T-helper 17 cell (primary cell): ENCODE measurements around the gene WASHC3. TPM values are rescaled to one million over a fixed set of nuclear protein-coding genes. Genes with fewer than 3 reads are reported as not detected.

Experiments used
- ATAC-seq: fragments of 150-1000 bp; cut with Tn5 transposase; 2 replicates; pipeline ENCODE4 v1.10.0; 2021; ENCODE audit warnings: mild to moderate bottlenecking, moderate library complexity
- DNase-seq, 3 donors: peaks; one replicate each; pipeline versions ENCODE4 v3.0.0 to v3.0.0-alpha.2; 2020 to 2021
- H3K9me3 ChIP-seq: one replicate; pipeline ENCODE4 v1.7.0; 2013; ENCODE audit warnings: low read length, mild to moderate bottlenecking; ENCODE audit not compliant: control insufficient read depth, poor library complexity, severe bottlenecking
- H3K27ac Mint-ChIP-seq: one replicate; pipeline ENCODE4 v1.8.0; 2022; ENCODE audit warnings: mild to moderate bottlenecking, moderate library complexity, mixed read lengths
- H3K27me3 Mint-ChIP-seq: one replicate; pipeline ENCODE4 v1.8.0; 2022; ENCODE audit warnings: mixed read lengths
- H3K36me3 Mint-ChIP-seq: one replicate; pipeline ENCODE4 v1.8.0; 2022; ENCODE audit warnings: low read depth, mixed read lengths
- H3K4me1 Mint-ChIP-seq: one replicate; pipeline ENCODE4 v1.8.0; 2022; ENCODE audit warnings: mild to moderate bottlenecking, mixed read lengths
- H3K4me3 Mint-ChIP-seq: one replicate; pipeline ENCODE4 v1.8.0; 2022; ENCODE audit warnings: mild to moderate bottlenecking, moderate library complexity, mixed read lengths
- total RNA-seq, 4 donors: library from RNA in 2 of 4; stranded (reverse) in 2 of 4; gene quantifications; one replicate each; pipeline ENCODE4 v1.2.3 and lab custom pipeline; 2022 to 2026

WASHC3 gene
- total RNA-seq, 2 donors from 2014 or later, result 27.8 to 37.6 TPM

DNA sequence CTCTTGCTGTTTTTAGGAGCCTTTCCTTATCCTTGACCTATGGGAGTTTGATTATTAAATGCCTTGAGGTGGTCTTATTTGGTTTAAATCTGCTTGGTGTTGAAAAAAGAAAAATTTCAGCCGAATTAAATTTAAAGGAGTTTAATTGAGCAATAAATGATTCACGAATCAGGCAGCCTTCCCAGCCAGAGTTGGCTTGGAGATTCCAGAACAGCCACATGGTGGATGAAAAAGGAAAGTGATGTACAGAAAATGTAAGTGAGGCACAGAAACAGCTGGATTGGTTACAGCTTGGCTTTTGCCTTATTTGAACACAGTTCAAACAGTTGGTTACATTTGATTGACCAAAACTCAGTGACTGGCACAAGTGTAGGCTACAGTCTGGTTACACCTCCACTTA is 69.7 kb downstream of the WASHC3 start:
- H3K4me1 Mint-ChIP-seq, result peaks cover 2% of the 10 kb centered on the region
- no peak overlapping the region for H3K4me3 Mint-ChIP-seq
- H3K36me3 Mint-ChIP-seq, result no peaks in the 10 kb centered on the region
- no peak for ATAC-seq
- DNase-seq, result no peak
- H3K27me3 Mint-ChIP-seq, result peaks cover 37% of the 10 kb centered on the region
- H3K27ac Mint-ChIP-seq, result no peak overlapping the region
- H3K9me3 ChIP-seq, result no peaks in the 10 kb centered on the region

DNA sequence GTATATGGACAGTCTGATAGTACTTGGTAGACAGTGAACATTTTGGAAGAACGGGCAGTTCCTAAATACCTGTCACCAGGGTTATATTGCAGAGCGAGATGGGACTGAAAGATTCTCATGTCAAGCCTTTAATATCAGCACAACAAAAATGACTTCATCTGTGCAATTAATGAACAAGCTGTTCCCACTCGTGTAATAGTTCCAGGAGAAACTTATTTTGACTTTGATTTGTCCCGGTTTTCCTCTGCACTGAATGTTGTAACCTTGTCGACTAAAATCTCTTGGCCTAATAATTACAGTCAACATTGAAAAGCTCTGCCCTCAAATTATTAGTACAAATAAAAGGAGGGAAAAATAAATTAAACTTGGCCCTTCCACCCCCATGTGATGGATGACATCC is 79.5 kb downstream of the WASHC3 start:
- Mint-ChIP-seq H3K4me3 (no peak overlapping the region), H3K4me1 (no peaks in the 10 kb centered on the region), H3K36me3 (no peaks in the 10 kb centered on the region), H3K27ac (no peak overlapping the region), H3K27me3 (peaks cover 5% of the 10 kb centered on the region)
- DNase-seq, result no peak
- no peak for ATAC-seq
- H3K9me3 ChIP-seq, result no peaks in the 10 kb centered on the region

DNA sequence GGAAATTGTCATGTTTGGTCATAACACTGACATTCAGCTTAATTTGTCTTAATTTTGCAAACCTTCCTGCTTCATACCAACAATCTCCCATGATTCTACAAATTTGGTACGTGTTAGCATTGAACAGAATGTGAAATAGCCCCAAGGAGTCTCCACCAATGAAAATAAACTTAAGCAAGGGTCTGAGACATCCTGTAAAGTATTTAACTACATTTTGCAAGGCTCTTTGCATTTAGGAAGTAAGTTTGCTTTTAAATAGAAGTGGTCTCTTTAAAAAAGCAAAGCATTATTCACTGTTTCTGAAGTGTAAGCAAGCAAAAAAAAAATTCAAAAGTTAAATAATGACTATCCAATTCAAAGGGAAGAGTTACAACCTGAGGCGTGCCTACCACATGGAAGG is 79.9 kb downstream of the WASHC3 start:
- Mint-ChIP-seq H3K4me3 (no peak overlapping the region), H3K27ac (no peak overlapping the region), H3K36me3 (no peaks in the 10 kb centered on the region), H3K4me1 (no peaks in the 10 kb centered on the region), H3K27me3 (peaks cover 5% of the 10 kb centered on the region)
- H3K9me3 ChIP-seq, result no peaks in the 10 kb centered on the region
- DNase-seq (no peak), ATAC-seq (no peak)

DNA sequence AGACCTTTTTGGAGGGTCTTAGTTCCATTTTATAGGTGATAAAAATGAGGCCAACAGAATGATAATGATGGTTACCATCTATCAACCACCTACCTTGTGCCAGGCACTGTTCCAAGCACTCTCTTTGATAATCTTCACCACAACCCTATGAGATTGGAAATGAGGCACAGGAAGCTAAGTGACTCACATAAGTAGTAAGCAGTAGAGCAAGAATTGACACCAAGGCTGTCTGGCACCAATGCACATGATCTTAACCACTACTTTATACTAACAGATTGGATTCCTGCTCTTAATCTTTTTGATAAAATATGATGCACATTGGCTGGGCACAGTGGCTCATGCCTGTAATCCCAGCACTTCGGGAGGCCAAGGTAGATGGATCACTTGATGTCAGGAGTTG is 93.0 kb downstream of the WASHC3 start:
- no peak overlapping the region for H3K27ac Mint-ChIP-seq
- peaks cover 12% of the 10 kb centered on the region for H3K4me1 Mint-ChIP-seq
- no peaks in the 10 kb centered on the region for H3K9me3 ChIP-seq
- no peaks in the 10 kb centered on the region for H3K36me3 Mint-ChIP-seq
- no peak overlapping the region for H3K4me3 Mint-ChIP-seq
- DNase-seq (no peak), ATAC-seq (no peak)
- H3K27me3 Mint-ChIP-seq, result no peaks in the 10 kb centered on the region

DNA sequence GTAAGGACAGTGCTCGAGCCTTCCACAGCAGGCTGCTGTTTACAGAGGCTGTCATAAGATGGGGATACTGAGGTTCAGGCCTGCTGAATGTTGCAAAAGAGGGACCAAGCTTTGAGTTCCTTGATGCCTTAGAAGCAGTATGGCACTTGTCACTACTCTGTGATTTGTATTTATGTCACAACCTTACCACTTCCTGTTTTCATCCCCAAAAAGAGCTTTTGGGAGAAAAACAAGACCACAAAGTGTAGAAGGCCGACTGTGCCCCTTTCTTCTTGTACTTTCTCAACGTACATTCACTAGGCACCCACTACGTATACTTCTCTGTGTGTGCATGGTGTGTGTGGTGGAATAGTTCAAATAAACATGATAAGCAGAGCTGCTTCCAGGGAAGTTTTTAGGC is 94.3 kb downstream of the WASHC3 start:
- no peak overlapping the region for H3K27ac Mint-ChIP-seq
- DNase-seq, result no peak
- no peak overlapping the region for H3K4me3 Mint-ChIP-seq
- ATAC-seq, result peak; percentile 61
- H3K36me3 Mint-ChIP-seq, result peaks cover 2% of the 10 kb centered on the region
- peaks cover 12% of the 10 kb centered on the region for H3K4me1 Mint-ChIP-seq
- H3K9me3 ChIP-seq, result no peaks in the 10 kb centered on the region
- H3K27me3 Mint-ChIP-seq, result no peaks in the 10 kb centered on the region

DNA sequence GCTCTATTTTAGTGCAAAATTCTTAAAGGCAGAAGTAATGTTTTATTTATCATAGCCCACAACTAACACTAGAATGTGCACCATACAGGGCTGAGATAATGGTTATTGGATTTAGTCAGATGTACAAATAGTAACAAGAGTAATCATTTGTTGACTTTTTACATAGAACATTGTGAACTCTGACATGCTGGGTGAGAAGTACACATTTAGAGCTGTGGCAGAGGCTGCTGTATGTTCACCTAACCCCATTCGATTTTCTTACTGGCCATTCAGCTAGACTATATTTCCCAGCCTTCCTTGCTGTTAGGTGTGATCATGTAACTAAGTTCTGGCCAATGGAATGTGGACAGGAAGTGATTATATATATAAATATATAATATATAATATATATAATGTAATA is 95.3 kb downstream of the WASHC3 start:
- H3K4me3 Mint-ChIP-seq, result no peak overlapping the region
- DNase-seq (no peak), ATAC-seq (no peak)
- no peak overlapping the region for H3K27ac Mint-ChIP-seq
- H3K4me1 Mint-ChIP-seq, result peaks cover 12% of the 10 kb centered on the region
- H3K36me3 Mint-ChIP-seq, result peaks cover 2% of the 10 kb centered on the region
- no peaks in the 10 kb centered on the region for H3K27me3 Mint-ChIP-seq
- H3K9me3 ChIP-seq, result no peaks in the 10 kb centered on the region

DNA sequence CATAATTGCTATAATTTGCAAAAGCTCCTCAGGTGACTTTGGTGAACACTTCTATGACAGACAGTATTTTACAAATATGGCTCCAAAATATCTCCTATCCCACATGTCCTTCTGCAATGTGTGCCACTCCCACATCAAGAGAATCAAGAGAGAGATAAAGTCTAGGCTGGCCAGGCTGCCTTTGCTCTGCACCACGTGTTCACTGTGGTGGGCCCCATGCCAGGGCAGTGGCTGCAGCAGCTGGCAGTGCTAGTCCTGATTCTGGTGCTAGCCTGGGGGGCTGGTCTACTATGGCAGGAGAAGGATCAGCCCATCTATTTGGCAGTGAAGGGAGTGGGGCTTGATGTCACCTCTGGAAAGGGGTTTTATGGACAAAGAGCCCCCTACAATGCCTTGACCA is 98.1 kb downstream of the WASHC3 start:
- ATAC-seq (no peak), DNase-seq (no peak)
- peaks cover 12% of the 10 kb centered on the region for H3K4me1 Mint-ChIP-seq
- no peak overlapping the region for H3K27ac Mint-ChIP-seq
- no peak overlapping the region for H3K4me3 Mint-ChIP-seq
- peaks cover 2% of the 10 kb centered on the region for H3K36me3 Mint-ChIP-seq
- no peaks in the 10 kb centered on the region for H3K9me3 ChIP-seq
- H3K27me3 Mint-ChIP-seq, result no peaks in the 10 kb centered on the region

Other genes starting within 250 kb of the WASHC3 start
- gene GNPTAB, start 231.0 kb downstream of the WASHC3 start, total RNA-seq, result 10 to 100 TPM; 38.1 to 41.2 TPM
- 1 to 10 TPM; 1.8 to 3.1 TPM for gene DRAM1, start 184.4 kb downstream of the WASHC3 start, total RNA-seq
- 10 to 100 TPM; 11.0 to 12.5 TPM for gene NUP37, start 58.1 kb upstream of the WASHC3 start, total RNA-seq
- 1 to 10 TPM; 2.8 to 3.4 TPM for gene PARPBP, start 58.2 kb upstream of the WASHC3 start, total RNA-seq
- not detected for gene PMCH, start 135.8 kb upstream of the WASHC3 start, total RNA-seq